Epithelial cell of prostate (primary cell): ENCODE data around the gene KCNH8.

Experiments used
- DNase-seq: peaks from one replicate; pipeline ENCODE4 v3.0.0-alpha.2; 2011; ENCODE audit warnings: low read depth, low spot score
- H3K27ac ChIP-seq: fragments of 450-650 bp; 2 replicates; pipeline ENCODE4 v1.5.1; 2017; ENCODE audit warnings: mild to moderate bottlenecking

KCNH8 gene

GRCh38 chr3:19547665-19548464, 399.6 kb downstream of the KCNH8 start:
- no peak overlapping the region for H3K27ac ChIP-seq
- no peak for DNase-seq

DNA sequence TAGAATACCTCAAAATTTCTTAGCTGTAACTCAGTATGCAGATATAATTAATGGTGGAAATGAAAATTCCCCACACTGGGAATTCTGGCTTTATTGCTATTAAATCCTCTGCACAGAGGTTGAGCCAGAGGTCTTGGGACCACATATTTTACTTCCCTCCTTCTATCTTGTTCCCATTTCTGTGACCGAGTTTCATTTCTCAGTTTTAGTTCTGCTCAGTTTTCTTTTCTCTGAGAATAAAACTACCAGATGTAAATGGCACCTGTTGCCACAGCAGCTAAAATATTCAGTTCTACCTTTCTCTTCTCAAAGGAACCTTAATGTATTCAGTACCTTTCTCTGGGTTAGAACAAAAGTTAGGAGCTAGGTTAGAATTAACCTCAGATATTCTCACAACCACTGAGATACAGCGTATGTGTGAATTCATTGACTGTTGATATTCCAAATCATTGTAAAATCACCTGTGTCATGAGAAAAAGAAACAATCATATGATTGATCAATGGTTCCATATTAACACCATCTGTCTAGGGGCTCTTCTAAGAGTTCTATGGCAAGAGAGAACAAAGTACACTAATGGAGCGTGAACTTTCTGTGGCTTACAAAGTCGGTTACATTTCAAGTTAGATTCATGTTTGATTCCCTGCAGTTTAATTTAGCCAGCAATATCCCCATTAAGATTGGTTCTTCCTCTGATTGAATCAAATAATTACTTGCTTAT, 411.6 kb downstream of the KCNH8 start:
- DNase-seq, result no peak
- no peak overlapping the region for H3K27ac ChIP-seq

DNA sequence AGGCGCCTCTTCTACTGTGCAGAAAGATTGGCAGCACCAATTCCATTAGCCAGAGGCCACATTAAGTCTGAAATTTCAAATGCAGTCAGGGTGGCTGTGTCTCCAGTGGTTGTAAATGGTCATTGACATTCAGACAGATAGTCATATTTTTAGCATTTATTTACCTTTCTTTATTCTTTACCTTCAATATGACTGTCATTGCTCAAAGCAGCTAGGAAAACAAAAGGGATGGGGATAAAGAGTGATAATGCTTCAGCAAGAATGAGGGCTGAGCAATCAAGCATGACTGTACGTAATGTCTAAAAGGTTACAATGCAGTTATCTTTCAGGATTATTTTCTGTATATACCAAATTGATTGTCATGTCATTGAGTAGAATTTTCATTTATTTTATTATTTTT, 425.3 kb downstream of the KCNH8 start:
- H3K27ac ChIP-seq, result no peak overlapping the region
- DNase-seq, result no peak

DNA sequence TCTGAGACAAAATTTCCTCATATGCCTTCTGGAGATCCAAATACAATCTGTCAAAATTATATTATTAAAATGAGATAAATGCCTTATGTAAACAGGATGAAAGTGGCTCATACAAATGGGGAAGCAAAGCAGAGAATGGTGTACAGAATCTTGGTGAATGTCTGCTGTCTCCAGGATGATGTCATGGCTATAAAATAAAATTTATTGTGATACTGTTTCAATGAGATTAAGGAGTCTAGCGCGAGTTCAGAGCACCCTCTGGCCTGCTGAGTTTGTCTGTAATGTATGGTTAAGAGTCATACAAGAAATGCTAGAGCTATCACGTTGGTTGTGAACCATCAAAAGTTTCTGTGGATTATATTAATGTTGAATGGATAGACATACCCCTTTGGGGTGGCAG, 426.0 kb downstream of the KCNH8 start:
- DNase-seq, result no peak
- H3K27ac ChIP-seq, result no peak overlapping the region

GRCh38 chr3:19576343-19576742, 428.0 kb downstream of the KCNH8 start:
- H3K27ac ChIP-seq, result no peak overlapping the region
- DNase-seq, result no peak
